NCI-H1092 (cell line): ENCODE data around the gene C19orf44.

Experiments used
- DNase-seq: peaks from one replicate; lab custom pipeline; 2025; lab: John Stamatoyannopoulos, UW

C19orf44 gene

DNA sequence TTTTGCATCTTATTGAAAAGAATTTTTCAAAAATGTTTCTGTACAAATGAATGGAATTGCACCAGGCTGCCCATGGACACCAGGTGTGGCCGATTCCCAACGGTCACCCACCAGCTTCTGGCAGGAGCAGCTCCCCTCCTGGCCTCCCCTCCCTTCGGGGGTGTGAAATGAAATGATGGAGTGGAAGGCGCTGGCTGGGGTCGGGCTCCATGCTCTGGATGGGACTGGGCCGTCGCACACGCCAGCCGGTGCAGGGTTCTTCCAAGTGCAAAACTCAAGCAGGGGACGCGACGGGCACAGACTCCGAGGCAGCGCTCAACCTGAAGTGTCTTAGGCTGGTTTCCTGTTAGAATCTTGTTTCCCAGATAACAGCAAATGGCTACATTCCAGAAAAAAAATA lies 21.9 kb downstream of the C19orf44 start:
- no peak for DNase-seq

GRCh38 chr19:16518483-16519229 lies 22.5 kb downstream of the C19orf44 start:
- DNase-seq, result no peak

DNA sequence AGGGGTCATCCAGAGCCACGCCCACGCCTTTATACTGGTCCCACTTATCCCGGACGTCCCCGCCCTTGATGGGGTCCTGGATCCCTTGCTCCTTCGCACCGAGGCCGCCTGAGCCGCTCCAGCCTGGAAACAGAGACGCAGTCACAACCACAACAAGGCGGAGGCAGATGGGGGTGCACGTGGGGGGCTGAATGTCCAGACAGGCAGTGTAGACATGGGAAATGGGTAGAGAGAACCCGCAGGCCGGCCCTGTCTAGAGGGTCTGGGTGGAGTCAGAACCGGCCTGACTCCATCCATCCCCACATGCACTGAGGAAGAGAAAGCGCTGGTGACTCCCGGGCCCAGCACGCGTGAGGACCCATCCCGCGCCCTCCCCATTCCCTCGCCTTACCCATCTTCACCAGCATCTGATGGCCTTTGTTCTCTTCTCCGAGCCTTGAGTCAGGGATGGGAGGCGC lies 23.1 kb downstream of the C19orf44 start:
- no peak for DNase-seq

- DNase-seq, result no peak
These were observed 24.1 kb downstream of the C19orf44 start for GRCh38 chr19:16520074-16520973.

- DNase-seq, result no peak
These were observed 24.9 kb downstream of the C19orf44 start for GRCh38 chr19:16520986-16521624.

DNA sequence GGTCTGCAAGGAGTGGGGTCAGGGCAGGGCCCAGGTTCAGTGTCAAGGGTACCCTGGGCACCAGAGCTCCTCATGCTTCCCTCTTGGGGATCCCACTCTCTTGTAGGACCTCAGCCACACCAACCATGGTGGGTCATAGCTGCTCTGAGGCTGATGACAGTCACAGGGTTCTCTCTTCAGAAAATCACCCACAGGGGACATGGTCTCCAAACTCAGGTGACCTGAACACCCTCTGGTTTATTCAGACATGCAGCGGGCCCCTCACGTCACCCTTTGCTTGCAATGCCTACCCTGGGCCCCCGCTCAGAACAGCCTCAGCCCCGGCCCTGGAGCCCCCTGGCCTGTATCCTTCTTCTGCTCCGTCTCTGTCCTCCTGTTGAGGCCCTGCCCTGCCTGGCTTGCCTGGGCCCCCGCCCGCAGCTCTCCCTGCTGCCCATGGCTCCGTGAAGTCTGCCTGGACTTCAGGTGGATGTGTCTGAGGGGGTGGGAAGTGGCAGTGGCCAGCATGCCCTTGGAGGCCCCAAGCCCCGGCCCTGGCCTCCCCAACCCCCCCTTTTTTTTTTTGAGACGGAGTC lies 25.6 kb downstream of the C19orf44 start:
- DNase-seq, result no peak

DNA sequence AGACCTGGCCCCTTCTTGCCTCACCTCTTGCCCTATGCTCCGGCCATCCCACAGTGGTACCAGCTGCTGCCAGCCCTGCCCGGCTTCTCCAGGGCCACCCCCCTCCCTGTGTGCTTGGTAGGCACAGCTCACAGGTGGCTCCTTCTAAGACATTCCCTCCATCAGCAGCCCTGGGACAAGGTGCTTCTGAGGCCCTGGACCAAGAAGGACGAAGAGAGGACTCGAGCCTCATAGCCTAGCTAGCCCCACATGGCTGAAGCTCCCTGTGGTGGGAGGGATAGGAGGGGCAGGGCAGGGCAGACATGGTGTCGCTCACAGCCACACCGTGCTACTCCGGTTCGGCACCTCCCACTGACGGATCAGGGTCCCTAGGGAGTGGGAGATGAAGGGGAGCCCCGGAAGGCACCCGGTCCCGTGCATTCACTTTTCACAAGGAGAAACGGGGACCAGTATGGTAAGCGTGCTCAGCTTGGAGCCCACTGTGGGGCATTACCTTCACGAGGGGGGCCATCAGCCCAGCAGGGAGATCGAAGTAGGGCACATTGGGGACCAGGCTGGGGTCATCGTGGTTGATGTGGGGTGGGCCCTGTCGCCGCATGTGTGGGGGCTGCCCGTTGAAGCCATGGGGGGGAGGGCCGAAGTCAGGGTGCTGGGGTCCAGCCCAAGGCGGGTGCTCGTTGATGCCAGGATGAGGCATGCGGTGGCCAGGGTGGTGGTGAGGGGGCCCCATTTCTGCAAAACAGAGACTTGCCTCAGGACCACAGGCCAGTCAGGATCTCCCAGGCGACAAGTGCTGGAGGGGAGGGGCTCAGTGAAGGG lies 26.6 kb downstream of the C19orf44 start:
- no peak for DNase-seq

DNA sequence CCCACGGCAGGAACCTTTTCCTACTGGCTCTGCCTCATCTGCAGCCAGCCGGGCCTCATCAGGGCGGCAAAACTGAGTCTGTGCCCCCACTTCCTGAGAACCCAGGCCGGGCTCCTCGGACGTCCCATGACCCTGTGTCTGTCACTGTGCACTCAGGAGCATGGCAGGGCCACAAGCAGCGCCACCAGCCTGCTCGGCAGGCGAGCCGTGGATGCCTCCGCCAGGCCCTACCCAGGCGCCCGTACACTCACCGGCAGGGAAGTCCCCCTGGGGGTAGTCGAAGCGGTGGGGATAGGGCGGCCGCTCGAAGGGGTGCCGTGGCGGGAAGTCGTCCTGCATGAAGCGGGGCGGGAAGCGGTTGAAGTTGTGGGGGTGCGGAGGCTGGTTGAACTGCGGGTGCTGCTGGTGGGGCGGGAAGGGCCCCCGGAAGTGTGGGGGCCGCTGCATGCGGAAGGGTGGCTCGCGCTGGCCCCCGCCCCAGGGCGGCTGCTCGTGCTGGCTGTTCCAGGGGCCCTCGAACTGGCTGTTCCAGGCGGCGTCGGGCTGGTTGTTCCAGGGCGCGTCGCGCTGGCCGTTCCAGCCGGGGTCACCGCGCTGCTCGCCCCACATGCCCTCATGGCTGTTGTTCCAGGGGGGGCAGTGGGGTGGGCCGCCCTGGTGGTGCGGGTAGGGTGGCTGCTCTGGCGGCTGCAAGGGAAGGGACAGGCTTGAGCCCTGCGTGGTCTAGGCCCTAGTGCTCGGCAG lies 29.0 kb downstream of the C19orf44 start:
- DNase-seq, result no peak

DNA sequence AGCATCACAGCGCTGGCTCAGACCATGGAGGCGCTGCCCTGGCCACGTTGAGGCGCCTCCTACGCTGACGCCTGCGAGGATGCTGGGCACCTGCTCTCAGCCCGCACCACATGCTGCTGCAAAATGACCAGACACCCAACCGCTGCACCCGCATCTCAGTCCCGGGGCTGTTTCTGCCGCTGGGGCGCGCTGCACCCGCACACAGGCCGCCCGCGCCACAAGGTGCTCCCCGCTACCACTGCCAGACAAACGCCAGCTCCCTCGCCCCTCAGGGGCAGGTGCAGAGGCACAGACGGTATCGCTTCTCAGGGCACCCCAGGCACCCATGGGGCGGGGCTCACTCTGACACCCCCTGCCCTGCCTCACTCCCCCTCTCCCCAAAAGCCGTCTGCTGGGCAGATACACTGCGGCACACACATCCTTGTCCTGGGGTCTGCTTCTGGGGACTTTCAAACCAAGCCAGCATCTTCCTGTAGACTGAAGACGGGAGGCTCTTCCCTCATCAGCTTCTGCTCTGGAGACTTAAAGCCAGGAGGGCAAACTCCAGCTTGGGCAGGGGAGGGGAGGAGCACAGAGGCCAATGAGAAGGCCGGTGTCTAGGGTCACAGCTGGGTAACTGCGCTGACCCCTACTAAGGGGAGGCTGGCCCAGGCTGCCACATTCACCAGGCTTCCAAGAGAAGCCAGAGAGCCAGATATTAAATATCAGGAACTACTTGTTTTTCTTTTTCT lies 29.7 kb downstream of the C19orf44 start:
- no peak for DNase-seq

DNA sequence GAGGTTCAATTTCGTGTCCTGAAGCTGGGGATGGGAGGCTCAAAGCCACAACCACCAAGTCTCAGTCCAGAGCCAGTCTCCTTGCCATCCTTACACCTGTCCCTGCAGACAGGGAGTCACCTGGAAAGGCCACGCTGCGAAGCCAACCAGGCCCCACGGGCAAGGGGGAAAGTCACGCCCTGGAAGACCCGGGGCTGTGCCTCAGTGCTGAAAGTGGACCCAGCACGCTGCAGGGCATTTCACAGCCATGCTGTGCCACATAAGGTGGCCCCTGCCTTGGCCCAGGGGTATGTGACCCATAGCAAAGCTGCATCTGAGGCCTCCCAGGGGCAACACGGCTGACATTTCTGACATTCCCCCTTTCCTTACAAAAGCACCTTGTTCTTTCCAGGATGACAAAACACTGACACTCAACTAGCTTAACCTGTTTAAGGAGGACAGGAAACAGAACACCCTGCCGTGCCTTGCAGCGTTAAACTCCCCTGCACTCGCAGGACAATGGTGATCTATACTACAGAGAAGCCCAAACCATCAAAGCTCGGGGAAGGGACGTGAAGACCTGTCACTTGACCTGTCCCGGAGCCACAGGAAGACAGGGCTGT lies 31.2 kb downstream of the C19orf44 start:
- DNase-seq, result no peak

DNA sequence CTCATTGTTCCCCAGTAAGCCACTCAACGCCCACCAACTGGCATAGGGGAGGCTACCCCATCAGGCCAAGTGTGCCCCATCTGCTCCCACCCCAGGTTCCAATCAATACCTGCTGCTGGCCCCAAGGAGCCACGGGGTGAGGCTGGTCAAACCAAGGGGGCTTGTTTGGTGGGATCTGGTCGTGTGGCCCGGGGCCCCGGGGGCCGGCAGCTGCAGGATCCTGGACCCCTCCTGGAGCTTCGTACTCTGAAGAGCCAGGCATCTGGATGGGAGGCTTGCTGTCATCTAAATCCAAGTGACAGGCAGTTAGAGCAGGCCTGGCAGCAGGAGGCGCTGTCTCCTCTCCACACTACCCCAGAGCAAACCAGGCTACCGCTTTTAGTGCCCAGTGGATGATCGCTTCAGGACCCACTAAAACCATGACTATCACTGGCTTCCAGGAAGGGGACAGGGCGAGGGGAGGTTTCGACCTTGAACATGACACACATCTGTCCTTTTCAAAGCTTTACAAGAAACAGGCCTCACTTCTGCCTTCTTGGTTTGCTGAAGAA lies 31.9 kb downstream of the C19orf44 start:
- no peak for DNase-seq

GRCh38 chr19:16529466-16530144 lies 33.4 kb downstream of the C19orf44 start:
- DNase-seq, result no peak

DNA sequence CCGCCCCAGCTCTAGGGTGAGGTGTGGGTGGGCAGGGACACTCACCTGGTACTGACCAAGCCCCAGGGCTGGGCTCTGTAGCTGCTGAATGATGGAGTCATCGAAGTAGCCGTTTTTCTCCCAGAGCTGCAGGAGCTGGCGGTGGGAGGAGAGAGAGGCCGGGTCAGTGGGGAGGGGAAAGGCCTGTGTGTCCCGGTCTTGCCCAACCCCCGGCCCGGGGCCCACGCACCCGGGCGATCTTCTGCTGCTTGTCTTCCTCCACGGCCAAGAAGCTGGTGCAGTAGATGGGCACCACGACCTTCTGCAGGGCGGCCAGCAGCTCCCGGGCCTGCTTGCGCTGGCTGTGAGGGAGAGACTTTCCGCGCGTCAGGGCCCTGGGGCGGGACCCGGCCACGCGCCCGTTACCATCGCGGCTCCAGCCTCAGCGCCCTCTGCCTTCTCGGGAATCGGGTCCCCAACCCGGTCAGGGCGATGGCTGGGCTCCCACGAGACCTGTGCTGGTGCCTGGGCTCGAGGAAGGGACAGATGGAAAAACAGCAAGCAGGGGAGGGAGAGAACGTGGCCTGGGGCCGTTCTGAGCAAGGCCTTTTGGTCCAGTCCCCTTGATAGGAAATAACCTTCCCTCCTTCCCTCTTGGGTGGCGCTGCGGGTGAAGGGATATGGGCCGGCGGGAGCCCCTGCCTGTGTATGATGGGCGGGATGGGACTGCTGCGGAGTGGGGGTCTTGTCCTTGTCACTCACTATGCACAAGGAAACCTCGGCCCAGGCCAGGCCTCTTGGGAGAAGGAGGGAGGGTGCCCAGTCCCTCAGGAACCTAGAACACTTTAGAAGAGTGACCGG lies 34.6 kb downstream of the C19orf44 start:
- no peak for DNase-seq

- no peak for DNase-seq
These were observed 35.1 kb downstream of the C19orf44 start for GRCh38 chr19:16531380-16531669.

DNA sequence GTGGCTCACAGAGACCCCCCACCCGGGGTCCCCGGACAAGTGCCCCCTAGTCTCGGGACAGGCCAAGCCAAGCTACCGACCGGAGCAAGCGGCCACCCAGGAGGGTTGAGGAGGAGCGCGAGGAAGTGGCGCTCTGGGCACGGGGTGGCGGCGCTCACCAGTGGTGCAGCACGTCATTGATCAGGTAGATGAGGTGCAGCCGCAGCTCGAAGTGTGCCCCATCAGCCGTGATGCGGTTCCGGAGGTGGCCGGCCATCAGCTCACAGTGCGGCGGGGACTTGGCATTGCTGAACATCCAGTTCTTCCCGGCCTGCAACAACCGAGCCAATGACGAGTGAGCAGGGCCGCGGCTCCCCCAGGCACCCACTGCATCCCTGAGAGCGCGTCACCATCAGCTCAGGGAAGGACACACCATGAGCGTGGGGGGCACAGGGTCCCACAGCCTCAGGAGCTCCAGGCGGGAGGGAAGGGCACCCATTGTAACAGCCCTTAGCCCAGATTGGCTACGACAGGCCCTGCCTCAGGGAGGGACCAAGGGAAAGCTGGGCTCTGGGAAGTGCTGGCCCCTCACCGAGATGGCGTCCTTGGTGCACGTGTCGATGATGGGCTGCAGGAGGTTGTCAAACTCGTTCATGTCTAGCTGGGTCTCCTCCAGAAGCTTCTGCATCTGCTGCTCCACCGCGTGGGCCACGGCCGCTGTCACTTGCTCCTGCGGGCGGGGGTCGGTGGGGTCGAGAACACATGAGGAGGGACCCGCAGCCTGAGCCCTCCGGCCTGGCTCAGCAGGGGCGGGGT lies 36.4 kb downstream of the C19orf44 start:
- no peak for DNase-seq

DNA sequence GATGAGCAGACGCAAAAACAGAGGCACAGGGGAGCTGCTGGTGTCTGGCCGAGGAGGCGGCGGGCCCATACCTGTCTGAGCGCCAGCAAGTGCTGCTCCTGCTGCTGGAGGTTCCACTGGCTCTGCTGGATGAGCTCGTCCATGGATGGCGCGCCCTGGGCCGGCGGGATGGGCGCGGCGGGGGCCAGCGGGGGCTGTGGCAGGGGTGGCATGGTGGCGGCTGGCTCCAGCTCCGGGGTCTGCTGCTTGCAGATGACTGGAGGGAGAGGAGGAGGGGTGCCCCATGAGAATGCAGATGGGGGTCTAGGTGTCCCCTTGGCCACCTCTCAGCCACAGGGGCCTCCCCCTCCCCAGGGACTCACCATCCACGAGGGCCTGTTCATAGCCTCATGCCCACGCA lies 39.2 kb downstream of the C19orf44 start:
- no peak for DNase-seq

- no peak for DNase-seq
These were observed 39.9 kb downstream of the C19orf44 start for GRCh38 chr19:16536130-16536529.
